Measurements from ENCODE around the gene HOXD9. TPM values are rescaled to one million over a fixed set of nuclear protein-coding genes. Genes with fewer than 3 reads are reported as not detected.

The HOXD9 gene
- total RNA-seq, 1 donor from 2014 or later, result 1.8 TPM

DNA sequence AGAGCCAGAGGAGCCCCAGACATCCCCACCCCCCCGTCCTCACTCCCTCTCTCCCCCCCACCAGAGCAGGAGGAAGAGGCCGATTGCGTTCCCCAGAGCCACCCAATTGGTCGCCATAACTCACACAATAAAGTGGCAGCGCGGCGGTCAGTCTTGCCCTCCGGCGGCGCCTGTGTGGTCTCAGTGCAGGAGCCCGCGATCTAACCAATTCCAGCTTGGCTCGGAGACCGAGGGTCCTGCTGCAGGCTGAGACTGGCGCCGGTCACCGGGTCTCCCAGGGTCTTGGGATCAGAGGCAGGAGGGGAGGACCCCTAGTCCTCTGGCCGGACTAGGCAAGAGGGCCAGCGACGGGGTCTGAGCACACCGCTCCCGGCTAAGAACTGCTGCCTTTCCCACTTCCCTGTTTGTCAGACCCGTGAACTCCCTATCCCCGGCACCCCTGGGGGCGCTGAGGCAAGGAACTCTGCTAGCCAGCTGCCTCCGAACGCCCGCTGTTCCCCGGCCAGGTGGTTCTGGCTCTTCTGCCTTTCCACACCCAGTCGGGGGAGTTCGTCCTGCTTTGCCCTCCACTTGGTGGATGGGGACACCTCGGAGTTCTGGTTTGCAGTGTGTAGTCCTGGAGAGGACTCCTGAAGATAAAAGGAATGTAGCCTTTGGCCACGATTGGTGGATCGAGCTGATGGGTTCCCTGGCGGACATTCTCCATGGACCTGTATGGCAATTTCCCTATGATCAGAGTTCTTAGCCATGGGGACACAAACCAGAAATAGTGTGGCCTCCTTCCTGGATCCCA lies 24.0 kb upstream of the HOXD9 start:
- no peak for DNase-seq

- DNase-seq, result no peak
Measured at GRCh38 chr2:176099159-176099727, 23.3 kb upstream of the HOXD9 start.

DNA sequence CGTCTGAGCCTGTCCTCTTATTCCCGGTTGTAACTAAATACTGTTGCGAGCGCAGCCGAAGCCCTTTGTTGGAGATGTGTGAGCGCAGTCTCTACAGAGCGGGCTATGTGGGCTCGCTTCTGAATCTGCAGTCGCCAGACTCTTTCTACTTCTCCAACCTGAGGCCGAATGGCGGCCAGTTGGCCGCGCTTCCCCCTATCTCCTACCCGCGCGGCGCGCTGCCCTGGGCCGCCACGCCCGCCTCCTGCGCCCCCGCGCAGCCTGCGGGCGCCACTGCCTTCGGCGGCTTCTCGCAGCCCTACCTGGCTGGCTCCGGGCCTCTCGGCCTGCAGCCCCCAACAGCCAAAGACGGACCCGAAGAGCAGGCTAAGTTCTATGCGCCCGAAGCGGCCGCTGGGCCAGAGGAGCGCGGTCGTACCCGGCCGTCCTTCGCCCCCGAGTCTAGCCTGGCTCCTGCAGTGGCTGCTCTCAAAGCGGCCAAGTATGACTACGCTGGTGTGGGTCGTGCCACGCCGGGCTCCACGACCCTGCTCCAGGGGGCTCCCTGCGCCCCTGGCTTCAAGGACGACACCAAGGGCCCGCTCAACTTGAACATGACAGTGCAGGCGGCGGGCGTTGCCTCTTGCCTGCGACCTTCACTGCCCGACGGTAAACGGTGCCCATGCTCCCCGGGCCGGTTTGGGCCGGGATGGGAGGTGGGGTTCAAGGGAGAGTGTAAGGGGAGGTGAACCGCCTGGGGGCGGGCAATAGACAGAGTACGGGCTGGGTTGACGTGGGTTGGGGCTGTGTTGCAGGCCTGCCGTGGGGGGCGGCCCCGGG lies 22.6 kb upstream of the HOXD9 start, which contains the start of gene HOXD12:
Gene HOXD12 (plus strand): TSS at position 68 of the 819 bp plus-strand sequence. CDS start 7 bp downstream, at position 75.
- DNase-seq, result no peak

GRCh38 chr2:176100547-176101140 lies 21.9 kb upstream of the HOXD9 start:
- no peak for DNase-seq

GRCh38 chr2:176101216-176101830 lies 21.2 kb upstream of the HOXD9 start:
- no peak for DNase-seq

DNA sequence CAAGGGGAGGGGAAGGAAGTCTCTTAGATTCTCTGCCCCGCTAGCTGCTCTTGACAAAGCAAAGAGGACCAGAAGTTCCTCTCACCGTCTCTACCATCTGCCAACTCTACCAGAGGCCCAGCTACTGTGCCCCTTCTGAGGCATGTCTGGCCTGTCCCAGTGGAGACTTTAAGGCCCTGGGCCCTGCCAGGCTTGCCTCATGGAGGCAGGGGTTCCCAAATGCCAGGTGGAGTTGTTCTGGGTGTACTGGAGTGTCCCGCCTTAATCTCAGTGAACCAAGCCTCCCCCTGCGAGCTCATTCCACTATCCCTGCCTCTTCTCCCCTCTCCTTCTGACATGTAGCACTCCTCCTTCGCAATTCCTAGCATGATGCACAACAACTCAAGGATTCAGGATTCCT lies 20.7 kb upstream of the HOXD9 start:
- no peak for DNase-seq

DNA sequence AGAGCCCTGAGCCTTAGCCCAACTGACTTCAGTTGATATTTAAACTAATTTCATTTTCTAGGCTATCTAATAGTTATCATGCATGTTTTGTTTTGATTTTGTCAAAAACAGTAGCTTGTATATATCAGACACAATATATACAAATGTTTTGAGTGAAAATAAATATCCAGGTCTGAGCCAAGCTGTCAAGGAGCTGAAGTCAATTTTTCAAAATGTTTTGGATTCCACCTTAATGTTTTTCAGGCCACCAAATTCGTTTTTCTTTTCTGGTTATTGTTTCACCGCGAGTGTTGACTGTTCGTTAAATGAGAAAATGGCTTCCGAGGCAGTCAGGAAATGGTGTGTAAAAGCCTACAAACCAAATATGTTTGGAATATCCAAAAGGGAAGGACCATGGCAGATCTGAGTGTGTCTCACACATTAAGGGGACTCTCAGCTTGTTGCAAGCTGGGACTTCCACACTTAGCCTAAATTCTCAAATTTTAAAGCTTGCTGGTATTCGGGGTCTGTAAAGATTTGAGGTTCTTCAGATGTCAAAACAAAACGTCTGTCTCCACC lies 20.1 kb upstream of the HOXD9 start:
- no peak for DNase-seq

GRCh38 chr2:176103194-176103593 lies 19.3 kb upstream of the HOXD9 start:
- no peak for DNase-seq

DNA sequence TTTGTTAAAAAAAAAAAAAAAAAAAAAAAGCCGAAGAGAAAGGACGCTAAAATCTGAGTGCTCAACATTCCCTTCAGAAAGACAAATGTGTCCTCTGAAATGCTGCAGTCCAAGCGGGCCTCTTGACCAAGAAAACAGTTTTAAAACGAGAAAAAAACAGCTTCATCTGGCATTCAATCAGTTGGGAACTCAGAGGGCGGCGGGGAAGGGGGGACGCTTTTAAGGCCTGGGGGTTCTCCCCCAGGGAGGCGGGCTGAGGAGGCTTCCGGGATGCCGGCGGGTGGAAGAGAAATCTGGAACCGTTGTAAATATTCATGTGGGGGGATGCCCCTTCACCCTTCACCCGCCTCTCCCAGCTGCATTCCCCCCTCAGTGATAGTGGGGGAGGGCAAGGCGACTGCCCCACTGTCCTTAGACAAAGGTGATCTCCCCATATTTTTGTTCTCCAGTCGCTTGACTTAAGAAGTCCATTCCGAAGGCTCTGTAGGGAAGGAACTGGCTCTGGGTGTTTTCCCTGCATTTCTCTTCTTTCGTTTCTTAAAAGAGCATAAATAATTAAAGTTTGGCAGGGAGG lies 18.7 kb upstream of the HOXD9 start:
- DNase-seq, result no peak

GRCh38 chr2:176104316-176105077 lies 18.0 kb upstream of the HOXD9 start:
- no peak for DNase-seq

DNA sequence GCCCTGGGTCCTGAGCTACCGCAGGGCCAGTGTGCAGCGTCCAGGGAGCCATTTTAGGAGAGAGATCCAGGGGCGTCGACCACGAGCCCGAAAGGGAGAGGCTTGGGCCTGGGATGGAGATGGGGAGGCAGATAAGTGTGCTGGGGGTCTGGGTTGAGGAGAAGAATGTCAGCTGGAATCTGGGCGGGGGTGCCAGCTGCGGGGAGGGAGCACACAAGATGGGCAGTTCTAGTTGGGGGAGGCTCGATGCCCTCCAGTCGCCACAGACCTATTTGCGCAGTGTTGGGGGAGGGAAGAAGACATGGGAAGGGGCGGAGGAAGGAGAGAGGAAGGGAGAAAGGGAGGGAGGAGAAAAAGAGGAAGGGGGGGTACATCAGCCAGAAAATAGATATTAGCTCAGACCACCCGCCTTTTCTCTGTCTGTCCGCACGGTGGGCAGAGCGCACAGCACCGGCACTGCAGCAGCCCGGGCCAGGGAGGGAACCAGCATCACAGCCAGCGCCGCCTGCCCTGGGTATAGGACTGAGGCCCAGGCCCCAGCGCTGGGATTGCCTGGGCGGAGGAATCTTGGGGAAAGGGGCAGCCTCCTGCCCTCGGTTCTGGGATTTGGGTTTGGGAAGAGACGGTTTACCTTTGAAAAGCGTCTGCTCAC lies 17.3 kb upstream of the HOXD9 start:
- no peak for DNase-seq

- DNase-seq, result no peak
Measured at GRCh38 chr2:176105730-176106580, 16.6 kb upstream of the HOXD9 start.

- no peak for DNase-seq
Measured at GRCh38 chr2:176106581-176107539, 15.7 kb upstream of the HOXD9 start, which contains the start of gene HOXD11. Gene HOXD11 (plus strand): TSS chr2:176107280. CDS start chr2:176107356, 76 bp downstream.

DNA sequence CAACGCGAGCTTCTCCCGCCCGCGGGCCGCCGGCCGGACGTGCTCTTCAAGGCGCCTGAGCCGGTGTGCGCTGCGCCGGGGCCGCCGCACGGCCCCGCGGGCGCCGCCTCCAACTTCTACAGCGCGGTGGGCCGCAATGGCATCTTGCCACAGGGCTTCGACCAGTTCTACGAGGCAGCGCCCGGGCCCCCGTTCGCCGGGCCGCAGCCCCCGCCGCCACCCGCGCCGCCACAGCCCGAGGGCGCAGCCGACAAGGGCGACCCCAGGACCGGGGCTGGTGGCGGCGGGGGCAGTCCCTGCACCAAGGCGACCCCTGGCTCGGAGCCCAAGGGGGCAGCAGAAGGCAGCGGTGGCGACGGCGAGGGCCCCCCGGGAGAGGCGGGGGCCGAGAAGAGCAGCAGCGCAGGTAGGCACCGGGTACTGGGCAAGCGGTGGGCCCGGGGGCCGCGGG lies 14.8 kb upstream of the HOXD9 start:
- no peak for DNase-seq

DNA sequence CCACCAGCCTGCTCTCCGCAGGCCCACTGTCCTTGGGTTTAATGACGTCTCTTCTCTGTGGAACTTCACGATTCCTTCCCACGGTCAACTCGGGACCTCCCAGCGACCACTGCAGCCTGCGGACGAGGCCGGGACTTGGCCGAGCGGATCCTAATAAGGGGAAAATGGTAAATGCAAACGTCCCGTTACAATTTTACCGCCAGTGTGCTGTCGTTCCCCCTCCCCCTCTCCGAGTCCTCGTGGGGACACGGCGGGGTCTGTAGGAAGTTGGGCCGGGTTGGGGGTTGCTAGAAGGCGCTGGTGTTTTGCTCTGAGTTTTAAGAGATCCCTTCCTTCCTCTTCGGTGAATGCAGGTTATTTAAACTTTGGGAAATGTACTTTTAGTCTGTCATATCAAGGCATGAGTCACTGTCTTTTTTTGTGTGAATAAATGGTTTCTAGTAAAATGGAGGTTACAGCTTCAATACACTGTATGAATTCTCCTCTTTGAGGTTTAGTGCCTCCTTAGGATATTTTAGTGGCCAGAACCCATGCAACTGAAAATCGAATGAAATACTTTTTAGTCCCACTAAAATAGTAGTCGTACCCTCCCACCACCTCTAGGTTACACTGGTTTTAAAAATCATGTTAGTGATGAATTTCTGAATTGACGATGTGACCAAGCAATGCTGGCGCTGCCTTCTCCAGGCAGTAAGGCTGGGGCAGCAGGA lies 13.2 kb upstream of the HOXD9 start:
- no peak for DNase-seq

- no peak for DNase-seq
Measured at GRCh38 chr2:176109946-176110345, 12.6 kb upstream of the HOXD9 start.
